ENCODE results near the gene CAV3. TPM values are rescaled to one million over a fixed set of nuclear protein-coding genes. Genes with fewer than 3 reads are reported as not detected.

CAV3 gene
- total RNA-seq, 1 donor from 2014 or later, result not detected

- H3K9me3 ChIP-seq, result no peaks in the 10 kb centered on the region
Observed at GRCh38 chr3:8764528-8764927, 30.9 kb downstream of the CAV3 start.

GRCh38 chr3:8765528-8765927, 31.9 kb downstream of the CAV3 start:
- peak in 1 of 2 donors; percentile 21 for DNase-seq (ENCODE audit: low spot score in 2 of 2)
- Histone ChIP-seq H3K4me1 (peaks cover 0 to 17% of the 10 kb centered on the region in 2 donors), H3K9me3 (no peaks in the 10 kb centered on the region), H3K36me3 (no peaks in the 10 kb centered on the region), H3K4me3 (no peak overlapping the region), H3K27me3 (peaks cover 3% of the 10 kb centered on the region), H3K27ac (no peak overlapping the region)
- intact Hi-C loops (cut with DNase I), result loop anchor here (5.0 kb wide), 2 partner anchors 103 to 323 kb away; no protein-coding TSS in a partner anchor
- TF ChIP-seq CTCF (IDR thresholded peaks at IDR 0.05), result no peak

More at GRCh38 chr3:8764528-8764927, 30.9 kb downstream of the CAV3 start:
- H3K27ac ChIP-seq, result no peak overlapping the region
- no peak for TF ChIP-seq CTCF (IDR thresholded peaks at IDR 0.05)
- no peak overlapping the region for H3K4me3 ChIP-seq
- DNase-seq (ENCODE audit: low spot score in 2 of 2), result peak in 1 of 2 donors; percentile 51
- H3K36me3 ChIP-seq, result no peaks in the 10 kb centered on the region
- H3K27me3 ChIP-seq, result peaks cover 3% of the 10 kb centered on the region
- intact Hi-C loops (cut with DNase I), result no loop called here
- H3K4me1 ChIP-seq, result peaks cover 0 to 14% of the 10 kb centered on the region in 2 donors

- Histone ChIP-seq H3K27me3 (peaks cover 3% of the 10 kb centered on the region), H3K4me1 (peaks cover 0 to 17% of the 10 kb centered on the region in 2 donors), H3K9me3 (no peaks in the 10 kb centered on the region), H3K27ac (no peak overlapping the region), H3K36me3 (no peaks in the 10 kb centered on the region), H3K4me3 (no peak overlapping the region)
- intact Hi-C loops (cut with DNase I), result loop anchor here (5.0 kb wide), 2 partner anchors 104 to 324 kb away; no protein-coding TSS in a partner anchor
- no peak for DNase-seq (ENCODE audit: low spot score in 2 of 2)
- TF ChIP-seq CTCF (IDR thresholded peaks at IDR 0.05), result no peak
Observed at GRCh38 chr3:8766148-8766547, 32.5 kb downstream of the CAV3 start.

- intact Hi-C loops (cut with DNase I), result loop anchor here (5.0 kb wide), 2 partner anchors 105 to 325 kb away; no protein-coding TSS in a partner anchor
- Histone ChIP-seq H3K36me3 (no peaks in the 10 kb centered on the region), H3K9me3 (no peaks in the 10 kb centered on the region), H3K27ac (no peak overlapping the region), H3K4me3 (peak overlapping the region in 1 of 2 donors; percentile 68), H3K27me3 (peaks cover 3% of the 10 kb centered on the region), H3K4me1 (peaks cover 0 to 17% of the 10 kb centered on the region in 2 donors)
- DNase-seq (ENCODE audit: low spot score in 2 of 2), result no peak
- TF ChIP-seq CTCF (IDR thresholded peaks at IDR 0.05), result no peak
Observed at GRCh38 chr3:8767256-8767666, 33.7 kb downstream of the CAV3 start.

GRCh38 chr3:8767667-8768363, 34.2 kb downstream of the CAV3 start:
- Histone ChIP-seq H3K27me3 (peaks cover 3% of the 10 kb centered on the region), H3K4me1 (peaks cover 0 to 17% of the 10 kb centered on the region in 2 donors), H3K4me3 (peak overlapping the region; percentile 40 to 68), H3K27ac (no peak overlapping the region), H3K36me3 (no peaks in the 10 kb centered on the region), H3K9me3 (no peaks in the 10 kb centered on the region)
- intact Hi-C loops (cut with DNase I), result loop anchor here (5.0 kb wide), 2 partner anchors 106 to 326 kb away; no protein-coding TSS in a partner anchor
- DNase-seq (ENCODE audit: low spot score in 2 of 2), result peak in 1 of 2 donors; percentile 55
- no peak for TF ChIP-seq CTCF (IDR thresholded peaks at IDR 0.05)

All from ascending aorta (tissue), 2 donors.